Ectodermal cell (in vitro differentiated cells): ENCODE data around the gene PTH.

ENCODE experiments used
- H3K27ac ChIP-seq: 2 replicates; pipeline ENCODE4 v1.7.0; 2013; ENCODE audit warnings: mild to moderate bottlenecking, low read depth, low read length; ENCODE audit not compliant: insufficient read depth, poor library complexity, severe bottlenecking
- H3K27me3 ChIP-seq: 2 replicates; pipeline ENCODE4 v1.7.0; 2013; ENCODE audit warnings: mild to moderate bottlenecking, low read length; ENCODE audit not compliant: insufficient read depth, control insufficient read depth, poor library complexity, severe bottlenecking
- H3K36me3 ChIP-seq: one replicate; pipeline ENCODE4 v1.7.0; 2013; ENCODE audit warnings: low read length; ENCODE audit not compliant: control insufficient read depth, insufficient read depth
- H3K4me1 ChIP-seq: one replicate; pipeline ENCODE4 v1.7.0; 2013; ENCODE audit warnings: low read length; ENCODE audit not compliant: control insufficient read depth, insufficient read depth
- H3K4me3 ChIP-seq: 2 replicates; pipeline ENCODE4 v1.7.0; 2013; ENCODE audit warnings: low read depth, low read length, control low read depth; ENCODE audit not compliant: insufficient read depth
- H3K9me3 ChIP-seq: 2 replicates; pipeline ENCODE4 v1.7.0; 2013; ENCODE audit warnings: mild to moderate bottlenecking, low read length, moderate library complexity; ENCODE audit not compliant: control insufficient read depth
- WGBS, 2 experiments: methylation state at CpG; one replicate each; pipeline ENCODE4 v1.1.7; 2013; ENCODE audit warnings: missing lambda C conversion rate in 2 of 2; 5-methylcytosine and 5-hydroxymethylcytosine counted together

The PTH gene

DNA sequence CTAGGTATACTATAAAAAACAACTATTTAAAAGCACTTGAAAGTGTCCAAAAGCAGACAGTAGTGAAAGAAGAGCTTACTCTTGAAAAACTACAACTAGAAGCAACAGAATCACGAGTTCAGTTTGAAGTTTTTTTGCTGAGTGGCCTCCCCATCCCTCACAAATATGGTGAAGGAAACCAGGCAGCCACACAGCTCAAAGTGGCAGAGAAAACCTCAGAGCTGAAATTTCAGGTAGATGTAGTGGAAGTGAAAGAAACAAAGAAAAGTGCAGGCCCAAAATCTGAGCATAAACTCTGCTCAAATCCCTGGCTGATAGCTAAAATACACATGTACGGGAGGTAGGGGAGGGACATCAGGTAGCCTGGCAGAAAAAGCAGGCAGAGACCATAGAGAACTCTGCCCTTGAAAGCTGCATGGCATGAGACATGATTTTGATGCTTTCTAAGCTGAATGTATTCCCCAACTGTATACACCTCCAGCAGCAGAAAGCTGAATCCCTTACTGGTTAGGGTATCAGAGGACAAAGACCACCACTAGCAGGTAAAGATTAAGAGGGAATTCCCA lies 44.9 kb downstream of the PTH start:
- H3K36me3 ChIP-seq, result no peaks in the 10 kb centered on the region
- no peaks in the 10 kb centered on the region for H3K4me1 ChIP-seq
- 91 to 99% methylated on average over 2 of the region's 2 CpGs for WGBS, 2 experiments
- no peaks in the 10 kb centered on the region for H3K27me3 ChIP-seq
- H3K4me3 ChIP-seq, result no peak overlapping the region
- H3K9me3 ChIP-seq, result no peaks in the 10 kb centered on the region
- H3K27ac ChIP-seq, result no peak overlapping the region

DNA sequence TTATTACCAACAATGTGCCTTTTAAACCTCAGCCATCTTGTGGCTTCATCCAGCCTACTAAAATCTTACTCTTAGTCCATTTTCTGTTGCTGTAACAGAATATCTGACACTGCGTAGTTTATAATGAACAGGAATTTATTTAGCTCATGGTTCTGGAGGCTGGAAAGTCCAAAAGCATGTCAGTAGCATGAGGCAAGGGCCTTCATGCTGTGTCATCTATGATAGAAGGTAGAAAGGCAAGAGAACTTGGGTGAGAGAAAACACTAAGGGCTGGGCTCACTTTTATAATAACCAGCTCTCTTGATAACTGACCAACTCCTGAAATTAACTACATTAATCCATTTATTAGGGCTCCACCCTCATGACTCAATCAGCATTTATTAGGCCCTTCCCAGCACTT lies 46.3 kb downstream of the PTH start:
- WGBS, 2 experiments, result 100% methylated on average over 1 of the region's 1 CpG
- H3K27me3 ChIP-seq, result no peaks in the 10 kb centered on the region
- H3K4me1 ChIP-seq, result no peaks in the 10 kb centered on the region
- H3K9me3 ChIP-seq, result no peaks in the 10 kb centered on the region
- H3K4me3 ChIP-seq, result no peak overlapping the region
- H3K27ac ChIP-seq, result no peak overlapping the region
- H3K36me3 ChIP-seq, result no peaks in the 10 kb centered on the region

DNA sequence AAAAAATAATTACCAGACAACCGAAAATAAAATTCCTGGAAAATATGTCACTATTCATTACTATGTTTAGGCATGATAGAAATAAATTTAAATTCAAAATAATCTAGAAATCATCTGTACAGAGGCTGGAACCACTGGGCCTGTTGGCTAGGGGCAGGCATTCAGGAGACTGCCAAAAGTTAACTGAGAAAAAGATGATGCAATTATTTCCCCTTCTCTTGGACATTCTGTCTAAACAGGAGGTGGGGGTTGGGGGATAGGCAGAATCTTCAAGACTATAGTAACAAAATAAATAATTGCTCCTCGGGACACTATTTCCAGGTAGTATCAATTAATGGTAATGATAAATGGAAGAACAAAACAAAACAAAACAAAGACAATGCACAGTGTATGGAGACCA lies 46.9 kb downstream of the PTH start:
- Histone ChIP-seq H3K36me3 (no peaks in the 10 kb centered on the region), H3K27ac (no peak overlapping the region), H3K4me1 (no peaks in the 10 kb centered on the region), H3K9me3 (no peaks in the 10 kb centered on the region), H3K4me3 (no peak overlapping the region), H3K27me3 (no peaks in the 10 kb centered on the region)
- WGBS, 2 experiments, result no CpG with 5 or more reads among the region's 2 CpGs

DNA sequence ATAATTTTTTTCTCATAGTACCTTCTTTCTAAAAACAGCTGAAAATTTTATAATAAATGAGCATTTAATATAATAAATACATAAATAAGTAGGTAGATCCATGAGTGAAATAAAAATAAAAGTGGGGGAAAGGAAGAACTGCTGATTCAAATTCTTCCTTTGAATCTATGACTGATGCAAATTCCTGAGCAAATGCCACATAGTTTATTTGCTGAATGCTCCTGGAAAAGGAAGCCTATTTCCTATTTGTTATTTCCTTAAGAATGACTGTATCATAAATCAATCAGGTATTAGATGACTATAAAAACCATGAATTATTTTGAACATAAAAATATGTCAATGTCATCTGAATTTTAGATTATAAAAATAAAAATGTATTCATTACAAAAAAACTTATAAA lies 49.4 kb downstream of the PTH start:
- H3K4me3 ChIP-seq, result no peak overlapping the region

DNA sequence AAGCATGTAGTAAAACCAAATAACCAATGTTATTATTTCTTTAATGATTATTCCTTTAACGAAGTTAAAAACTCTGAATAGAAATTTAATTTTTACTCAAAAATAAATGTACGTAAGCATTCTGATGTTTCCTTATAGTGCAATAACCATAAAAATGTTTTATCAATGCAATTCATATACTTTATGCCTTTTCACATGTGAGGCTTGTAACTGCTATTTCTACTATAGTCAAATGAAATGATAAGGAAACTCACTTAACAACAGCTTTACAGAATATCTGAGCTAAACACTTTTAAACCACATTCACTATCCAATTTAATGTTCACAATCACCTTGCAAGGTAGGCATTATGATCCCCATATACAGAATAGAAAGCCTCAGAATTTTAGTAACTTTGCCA lies 50.2 kb downstream of the PTH start:
- H3K4me1 ChIP-seq, result no peaks in the 10 kb centered on the region
- H3K36me3 ChIP-seq, result no peaks in the 10 kb centered on the region
- no peaks in the 10 kb centered on the region for H3K9me3 ChIP-seq
- no peak overlapping the region for H3K4me3 ChIP-seq
- WGBS, 2 experiments, result no CpG with 5 or more reads among the region's 2 CpGs
- no peaks in the 10 kb centered on the region for H3K27me3 ChIP-seq
- no peak overlapping the region for H3K27ac ChIP-seq

More for the DNA sequence above, 49.4 kb downstream of the PTH start:
- no peaks in the 10 kb centered on the region for H3K9me3 ChIP-seq
- no peaks in the 10 kb centered on the region for H3K4me1 ChIP-seq
- H3K27ac ChIP-seq, result no peak overlapping the region
- H3K36me3 ChIP-seq, result no peaks in the 10 kb centered on the region
- no peaks in the 10 kb centered on the region for H3K27me3 ChIP-seq
